Stimulated activated CD4-positive, alpha-beta T cell treated with anti-CD3 and anti-CD28 coated beads, Interleukin-2, amount 100 ng/mL, for 24 hours (primary cell): ENCODE data around the gene MRPL22.
"Not testable (repeated sequence)": the region's sequence is repeated elsewhere in the genome, so short reads cannot be mapped to it uniquely, and the experiment has no call there.

ENCODE experiments used
- DNase-seq, 2 donors: peaks; one replicate each; pipeline ENCODE4 v3.0.0-alpha.2; 2020

MRPL22 gene

DNA sequence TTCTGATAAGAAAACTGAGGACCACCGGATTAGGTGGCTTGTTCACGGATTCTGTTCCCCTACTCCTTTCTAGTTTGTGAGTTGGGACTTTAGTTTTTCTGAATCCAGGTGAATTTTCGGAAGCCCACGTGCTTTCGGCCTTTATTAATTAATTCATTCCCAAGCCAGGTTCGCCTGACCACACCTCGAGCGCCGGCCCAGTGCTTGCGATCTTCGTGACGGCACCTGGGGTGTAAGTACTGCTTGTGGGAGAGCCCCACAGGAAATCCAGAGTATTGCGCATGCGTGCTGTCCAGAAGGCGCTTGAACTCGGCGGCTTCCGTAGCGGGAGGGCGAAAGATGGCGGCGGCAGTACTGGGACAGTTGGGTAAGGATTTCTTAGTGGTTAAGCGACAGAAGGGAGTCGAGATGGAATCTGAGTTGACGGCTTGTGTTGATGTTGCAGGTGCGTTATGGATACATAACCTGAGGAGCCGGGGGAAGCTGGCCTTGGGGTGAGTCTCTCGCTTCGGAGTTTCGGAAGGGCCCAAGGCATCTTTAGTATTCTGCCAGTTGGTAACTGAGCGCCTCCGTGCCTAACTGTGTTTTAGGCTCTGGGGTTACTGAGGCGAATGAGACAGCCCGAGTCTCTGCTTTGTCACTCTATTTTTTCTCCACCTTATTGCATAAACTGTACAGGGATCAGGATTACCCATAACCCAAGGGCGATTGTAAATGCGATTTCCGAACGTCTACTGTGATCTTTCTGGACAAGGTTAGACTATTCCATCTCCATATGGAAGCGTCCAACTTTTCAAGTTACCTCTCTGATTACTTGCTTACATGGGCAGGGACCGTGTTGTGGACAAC, at the start of gene MRPL22:
MRPL22 (plus strand) TSS at position 302 of the 849 bp plus-strand sequence; CDS start at position 340, 38 bp downstream.
- peak; percentile 94 to 95 for DNase-seq

DNA sequence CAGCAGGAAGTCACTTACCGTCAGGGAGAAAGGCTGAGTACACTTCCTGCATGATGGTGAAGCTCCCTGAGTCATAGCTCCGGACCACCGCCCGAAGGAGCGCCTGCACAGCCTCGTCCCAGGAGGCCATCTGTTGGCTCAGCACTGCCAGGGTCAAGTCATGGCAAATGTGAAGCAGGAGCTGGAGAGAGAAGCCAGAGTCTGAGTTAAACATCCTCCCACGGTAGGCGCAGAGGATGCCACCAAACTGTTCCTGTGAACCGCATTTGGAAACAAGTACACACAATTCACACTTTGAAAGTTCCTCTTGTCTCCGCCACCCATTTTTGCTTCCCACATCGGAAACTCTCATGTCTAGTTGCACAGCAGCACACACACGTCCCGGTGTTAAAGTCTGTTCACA, 48.5 kb upstream of the MRPL22 start:
- DNase-seq, result no peak

DNA sequence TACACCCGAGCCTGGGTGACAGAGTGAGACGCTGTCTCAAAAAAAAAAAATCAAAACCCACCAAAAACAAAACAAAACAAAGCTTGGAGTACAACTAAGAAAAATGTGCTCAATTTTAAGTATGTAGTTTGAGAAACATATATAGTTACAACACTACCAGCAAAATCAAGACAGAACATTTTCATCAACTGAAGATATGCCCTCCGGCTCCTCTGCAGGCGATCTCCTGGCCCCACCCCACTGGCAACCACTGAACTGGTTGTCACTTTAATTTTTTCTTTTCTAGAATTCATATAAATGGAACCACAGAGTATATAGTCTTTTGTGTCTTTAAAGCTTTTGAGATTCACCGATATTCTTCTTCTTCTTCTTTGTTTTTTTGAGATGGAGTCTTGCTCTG, 47.5 kb upstream of the MRPL22 start:
- no peak for DNase-seq

GRCh38 chr5:154895606-154896561, 45.0 kb upstream of the MRPL22 start:
- no peak for DNase-seq

GRCh38 chr5:154896562-154897165, 44.2 kb upstream of the MRPL22 start:
- DNase-seq, result no peak

DNA sequence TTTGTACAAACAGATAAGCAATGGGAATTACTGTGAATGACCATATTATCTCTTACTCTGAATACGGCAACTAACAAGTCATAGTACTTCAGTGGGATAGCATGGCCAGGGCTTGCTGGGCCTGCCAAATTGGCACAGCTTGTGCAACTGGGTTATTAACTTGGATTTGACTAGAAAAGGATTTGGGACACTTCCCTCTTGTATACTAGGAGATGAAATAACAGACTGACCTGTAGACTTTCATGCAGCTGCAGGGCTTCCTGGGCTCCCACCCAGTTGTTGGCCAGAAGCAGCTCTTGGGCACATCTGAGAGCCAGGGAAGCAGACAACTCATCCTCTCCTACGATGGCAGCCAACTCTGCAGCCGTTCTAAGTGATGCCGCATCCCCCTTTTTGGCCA, 42.7 kb upstream of the MRPL22 start:
- DNase-seq, result no peak

- DNase-seq, result no peak
Observed at GRCh38 chr5:154899151-154899816, 41.6 kb upstream of the MRPL22 start.

- no peak for DNase-seq
Observed at GRCh38 chr5:154900066-154900465, 40.8 kb upstream of the MRPL22 start.

GRCh38 chr5:154901276-154901675, 39.6 kb upstream of the MRPL22 start:
- DNase-seq, result no peak

DNA sequence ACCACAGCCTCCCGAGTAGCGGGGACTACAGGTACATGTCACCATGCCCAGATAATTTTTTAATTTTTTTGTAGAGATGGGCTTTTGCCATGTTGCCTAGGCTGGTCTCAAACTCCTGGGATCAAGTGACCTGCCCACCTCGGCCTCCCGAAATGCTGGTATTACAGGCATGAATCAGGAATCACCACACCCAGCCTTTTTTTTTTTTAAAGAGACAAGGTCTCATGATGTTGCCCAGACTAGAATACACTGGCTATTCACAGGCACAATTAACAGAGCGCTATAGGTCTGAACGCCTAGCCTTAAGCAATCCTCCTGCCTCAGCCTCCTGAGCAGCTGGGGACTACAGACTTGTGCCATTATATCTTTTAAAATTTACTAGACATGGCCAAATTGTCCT, 39.0 kb upstream of the MRPL22 start:
- DNase-seq, result no peak

DNA sequence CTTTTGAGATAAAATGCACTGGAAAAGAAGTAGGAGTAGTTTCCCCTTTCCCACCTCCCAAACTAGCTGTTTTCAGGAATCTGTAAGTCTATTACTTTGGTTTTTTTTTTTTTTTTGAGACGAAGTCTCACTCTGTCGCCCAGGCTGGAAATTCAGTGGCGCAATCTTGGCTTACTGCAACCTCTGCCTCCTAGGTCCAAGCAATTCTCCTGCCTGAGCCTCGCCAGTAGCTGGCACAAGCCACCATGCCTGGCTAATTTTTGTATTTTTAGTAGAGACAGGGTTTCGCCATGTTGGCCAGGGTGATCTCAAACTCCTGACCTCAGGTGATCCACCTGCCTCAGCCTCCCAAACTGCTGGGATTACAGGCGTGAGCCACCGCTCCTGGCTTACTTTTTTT, 35.3 kb upstream of the MRPL22 start:
- not testable (repeated sequence) for DNase-seq

DNA sequence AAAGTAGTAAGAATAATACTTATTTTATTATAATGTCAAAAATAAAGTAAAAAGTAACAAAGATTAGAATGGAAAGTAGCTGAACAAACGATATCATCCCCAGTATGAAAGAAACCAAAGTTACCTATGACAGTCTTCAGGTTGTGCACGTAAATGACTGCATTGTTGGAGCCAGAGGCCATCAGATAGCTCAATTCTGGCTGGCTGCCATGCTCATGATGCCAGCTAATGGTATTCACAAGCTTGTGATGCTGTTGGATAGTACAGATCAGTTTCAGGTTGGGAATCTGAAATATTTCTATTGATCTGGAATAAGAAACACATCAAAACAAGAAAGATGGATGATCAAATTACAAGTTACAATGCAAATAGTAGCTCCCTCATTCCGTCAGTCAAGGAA, 24.0 kb upstream of the MRPL22 start:
- DNase-seq, result no peak

- no peak for DNase-seq
Observed at GRCh38 chr5:154917757-154918156, 23.1 kb upstream of the MRPL22 start.

- DNase-seq, result no peak
Observed at GRCh38 chr5:154923441-154924430, 17.1 kb upstream of the MRPL22 start.

DNA sequence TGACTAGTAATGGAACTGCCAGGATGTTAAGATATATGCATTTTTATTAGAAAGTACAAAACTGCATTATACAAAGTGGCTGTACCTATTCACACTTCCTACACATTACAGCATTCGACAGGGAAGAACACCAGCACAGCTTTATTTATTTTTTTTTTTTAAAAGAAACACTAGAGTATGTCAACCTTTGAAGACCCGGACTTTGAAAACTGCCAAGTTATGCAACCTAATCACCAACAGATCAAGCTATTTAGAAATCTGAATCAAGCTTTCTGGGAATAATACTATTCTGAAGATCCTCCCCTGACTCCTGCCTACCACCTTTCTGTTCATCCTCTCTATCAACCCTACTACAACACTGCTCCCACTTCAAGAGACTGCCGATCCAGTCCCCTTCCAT, 7.3 kb upstream of the MRPL22 start:
- DNase-seq, result no peak

- DNase-seq, result no peak
Observed at GRCh38 chr5:154934881-154935280, 6.0 kb upstream of the MRPL22 start.

DNA sequence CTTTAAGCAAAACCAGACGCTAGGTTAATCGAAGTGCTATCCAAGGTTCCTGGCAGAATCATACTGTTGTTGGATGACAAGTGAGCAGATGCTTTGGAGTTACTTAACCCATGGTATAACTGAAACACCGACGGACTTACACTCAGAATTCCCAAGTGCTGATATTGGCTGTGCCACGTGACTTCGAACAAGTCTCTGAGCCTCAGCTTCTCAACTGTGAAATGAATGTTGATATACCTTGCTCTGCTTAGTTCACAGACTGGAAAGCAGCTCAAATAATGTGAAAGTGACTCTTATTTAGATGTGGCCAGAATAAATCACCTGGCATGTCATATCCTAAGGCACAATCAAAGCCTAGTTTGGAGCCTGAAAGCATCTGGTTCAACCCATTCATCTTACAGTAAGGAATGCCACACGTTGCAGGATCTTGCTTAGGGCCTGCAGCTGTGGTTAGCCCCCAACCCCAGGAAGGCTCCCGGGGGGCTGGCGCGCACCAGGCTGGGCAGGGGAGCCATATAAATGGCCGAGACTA, 3.6 kb upstream of the MRPL22 start:
- DNase-seq, result no peak

DNA sequence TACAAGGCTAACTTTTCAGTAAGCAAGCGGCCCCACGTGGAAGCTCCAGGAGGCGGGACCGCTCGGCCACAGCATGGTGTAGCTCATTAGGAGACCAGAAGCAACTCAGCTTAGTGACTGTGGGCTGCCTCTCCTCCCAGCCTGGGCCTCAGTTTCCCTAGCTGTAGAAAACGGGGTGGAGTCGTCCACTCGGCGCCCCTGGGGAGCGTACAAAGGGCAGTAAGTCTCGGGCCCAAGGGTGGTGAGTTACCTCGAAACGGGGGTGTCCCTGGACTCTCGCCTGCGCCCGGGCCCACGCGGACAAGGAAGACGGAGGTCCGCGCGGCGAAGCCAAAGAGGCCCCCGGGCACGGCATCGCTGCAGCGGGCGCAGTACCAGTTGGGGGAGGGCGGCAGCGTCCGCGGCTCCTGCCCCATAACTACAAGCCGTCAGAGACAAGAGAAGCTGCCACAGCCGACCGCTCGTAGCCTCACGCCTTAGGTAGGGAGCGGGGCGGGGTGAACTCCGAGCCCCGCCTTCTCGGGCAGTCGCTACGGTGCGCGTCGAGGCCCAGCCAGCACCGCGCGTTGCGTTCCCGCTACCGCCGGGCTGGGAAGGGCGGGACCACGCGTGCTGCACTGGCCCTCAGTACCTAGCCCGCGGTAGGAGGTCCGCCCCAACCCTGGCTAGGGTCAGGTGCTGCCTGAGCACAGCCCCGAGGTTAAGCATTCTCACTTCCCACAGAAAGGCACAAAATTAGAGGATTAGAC, 3.0 kb upstream of the MRPL22 start, which contains the start of gene GEMIN5:
GEMIN5 (minus strand) TSS at position 494 of the 749 bp plus-strand sequence; CDS start at position 416, 78 bp downstream.
- peak; percentile 85 to 89 for DNase-seq

DNA sequence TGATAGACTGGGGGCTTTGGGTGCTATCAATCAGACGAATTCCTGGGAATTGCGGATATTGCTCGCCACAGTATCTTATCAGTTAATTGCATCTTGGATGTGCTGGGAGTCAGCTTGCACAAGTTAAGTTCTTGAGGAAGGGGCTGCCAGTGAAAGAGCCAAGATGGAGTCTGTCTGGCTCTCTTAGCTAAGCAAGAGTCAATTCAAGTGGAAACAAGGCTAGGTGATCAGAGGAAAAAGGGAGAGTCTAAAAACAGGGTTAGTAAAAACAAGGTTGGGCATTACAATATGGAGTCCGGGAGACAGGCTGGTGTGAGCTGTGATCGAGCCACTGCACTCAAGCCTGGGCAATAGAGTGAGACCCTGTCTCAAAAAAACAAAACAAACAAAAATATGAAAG, 1.5 kb upstream of the MRPL22 start:
- DNase-seq, result not testable (repeated sequence)

DNA sequence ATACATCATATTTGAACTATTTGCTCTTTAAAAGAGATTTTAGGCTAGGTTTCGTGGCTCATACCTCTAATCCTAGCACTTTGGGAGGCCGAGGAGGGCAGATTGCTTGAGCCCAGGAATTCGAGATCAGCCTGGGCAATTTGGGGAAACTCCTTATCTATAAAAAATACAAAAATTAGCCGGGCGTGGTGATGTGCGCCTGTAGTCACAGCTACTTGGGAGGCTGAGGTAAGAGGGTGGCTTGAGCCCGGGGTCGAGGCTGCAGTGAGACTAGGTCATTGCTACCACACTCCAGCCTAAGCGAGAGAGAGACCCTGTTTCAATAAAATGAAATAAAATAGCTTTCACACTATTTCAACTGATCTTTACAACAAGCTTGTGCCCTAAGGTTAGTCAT, 500 bp upstream of the MRPL22 start:
- no peak for DNase-seq
